IPS-18a (cell line): ENCODE measurements around the gene FNTB.

ENCODE experiments used
- H3K27ac ChIP-seq: one replicate; pipeline ENCODE4 v1.5.1; 2013; ENCODE audit warnings: low read length
- H3K27me3 ChIP-seq: one replicate; pipeline ENCODE4 v1.6.1; 2013; ENCODE audit warnings: mild to moderate bottlenecking, low read length; ENCODE audit not compliant: control insufficient read depth, insufficient read depth
- H3K36me3 ChIP-seq: one replicate; pipeline ENCODE4 v1.6.1; 2013; ENCODE audit warnings: low read depth, low read length; ENCODE audit not compliant: control insufficient read depth
- H3K4me1 ChIP-seq: one replicate; pipeline ENCODE4 v1.6.1; 2013; ENCODE audit warnings: low read depth, low read length; ENCODE audit not compliant: control insufficient read depth
- H3K4me3 ChIP-seq: one replicate; pipeline ENCODE4 v1.5.1; 2013; ENCODE audit warnings: low read length
- H3K9ac ChIP-seq: one replicate; pipeline ENCODE4 v1.6.1; 2013; ENCODE audit warnings: mild to moderate bottlenecking, low read length, moderate library complexity
- H3K9me3 ChIP-seq: one replicate; pipeline ENCODE4 v1.6.1; 2013; ENCODE audit warnings: low read depth, low read length; ENCODE audit not compliant: control insufficient read depth

The FNTB gene

DNA sequence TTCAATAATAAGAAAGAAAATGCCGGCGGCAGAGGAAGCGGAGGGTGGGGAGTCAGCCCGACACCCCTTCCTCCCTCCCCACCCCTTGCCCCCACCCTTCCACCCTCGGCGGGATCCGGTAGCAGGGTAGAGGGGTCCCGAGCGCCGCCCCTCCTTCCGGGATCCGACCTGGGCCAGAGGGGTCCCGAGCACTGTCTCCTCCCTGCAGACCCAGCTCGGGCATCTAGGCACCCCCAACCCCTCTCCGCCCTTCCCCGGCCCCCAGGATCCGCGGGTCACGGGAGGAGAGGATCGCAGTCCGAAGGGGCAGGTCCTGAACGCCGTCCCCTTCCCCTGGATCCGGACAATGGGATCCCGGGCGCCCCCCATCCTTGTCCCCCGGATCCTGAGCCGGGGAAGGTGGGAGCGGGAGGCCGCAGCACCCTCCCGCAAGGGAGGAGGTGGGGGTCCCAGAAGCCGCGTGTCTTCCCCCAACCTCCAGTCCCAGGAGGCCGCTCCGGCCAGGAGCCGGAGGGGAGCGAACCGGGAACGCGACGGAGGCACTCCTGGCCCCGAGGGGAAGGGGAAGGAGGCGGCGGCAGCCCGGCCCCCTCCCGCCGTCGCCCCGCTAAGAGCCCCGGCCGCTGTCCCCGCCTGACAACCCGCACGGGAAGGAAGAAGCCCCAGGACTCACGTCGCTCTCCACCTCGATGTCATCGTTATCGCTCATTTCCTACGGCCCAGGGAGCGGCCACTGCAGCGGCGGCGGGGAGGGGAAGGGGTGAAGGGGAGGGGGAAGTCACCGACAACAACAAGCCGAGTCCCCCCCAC is 115.1 kb downstream of the FNTB start:
- H3K4me3 ChIP-seq = peak overlapping the region; percentile 83
- peaks cover 16% of the 10 kb centered on the region for H3K4me1 ChIP-seq
- H3K9ac ChIP-seq = peak overlapping the region; percentile 61
- H3K27me3 ChIP-seq = peaks cover 8% of the 10 kb centered on the region
- no peaks in the 10 kb centered on the region for H3K9me3 ChIP-seq
- no peak overlapping the region for H3K27ac ChIP-seq
- H3K36me3 ChIP-seq = peaks cover 16% of the 10 kb centered on the region

DNA sequence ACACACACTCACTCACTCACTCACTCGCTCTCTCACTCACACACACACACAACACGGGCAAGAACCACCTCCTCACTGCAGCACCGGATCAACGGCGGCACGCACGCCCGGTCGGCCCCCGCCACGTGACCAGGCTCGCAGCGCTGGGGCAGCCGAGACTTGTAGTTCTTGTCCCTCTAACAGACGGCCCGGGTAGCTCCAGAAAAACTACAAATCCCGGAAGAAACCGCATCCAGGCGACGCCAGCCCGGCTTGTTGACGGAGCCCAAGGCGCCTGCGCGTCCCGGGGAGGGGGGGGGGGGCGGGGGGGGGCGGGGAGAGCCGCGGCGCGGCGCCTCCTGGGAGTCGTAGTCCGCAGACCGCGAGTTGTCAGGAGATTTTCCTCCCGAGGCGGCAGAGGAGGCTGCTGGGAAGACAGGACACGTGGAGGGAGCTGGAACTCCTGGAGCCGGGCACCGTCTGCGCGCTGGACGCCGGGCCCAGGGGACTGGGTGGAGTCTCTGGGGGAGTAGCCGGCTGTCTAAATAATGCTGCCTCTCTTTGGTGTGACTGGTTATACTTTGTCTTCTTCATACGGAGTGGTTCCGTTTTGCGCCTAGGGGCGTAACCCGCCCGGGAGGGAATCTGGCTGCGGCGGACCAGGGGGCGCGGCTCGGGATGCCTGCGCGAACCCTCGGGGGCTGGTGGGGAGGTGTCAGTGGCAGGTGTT is 115.9 kb downstream of the FNTB start, which contains the start of gene MAX:
Gene MAX (minus strand): TSS at position 77 of the 709 bp plus-strand sequence. CDS start 178 bp downstream, outside the sequence.
- no peak within 1 kb of the TSS for H3K27ac ChIP-seq
- H3K4me1 ChIP-seq = peaks cover 16% of the 10 kb centered on the region
- peaks cover 8% of the 10 kb centered on the region for H3K27me3 ChIP-seq
- H3K9ac ChIP-seq = peak within 1 kb of the TSS; percentile 61
- H3K4me3 ChIP-seq = peak within 1 kb of the TSS; percentile 94
- H3K9me3 ChIP-seq = no peaks in the 10 kb centered on the region
- H3K36me3 ChIP-seq = peaks cover 9% of the 10 kb centered on the region

DNA sequence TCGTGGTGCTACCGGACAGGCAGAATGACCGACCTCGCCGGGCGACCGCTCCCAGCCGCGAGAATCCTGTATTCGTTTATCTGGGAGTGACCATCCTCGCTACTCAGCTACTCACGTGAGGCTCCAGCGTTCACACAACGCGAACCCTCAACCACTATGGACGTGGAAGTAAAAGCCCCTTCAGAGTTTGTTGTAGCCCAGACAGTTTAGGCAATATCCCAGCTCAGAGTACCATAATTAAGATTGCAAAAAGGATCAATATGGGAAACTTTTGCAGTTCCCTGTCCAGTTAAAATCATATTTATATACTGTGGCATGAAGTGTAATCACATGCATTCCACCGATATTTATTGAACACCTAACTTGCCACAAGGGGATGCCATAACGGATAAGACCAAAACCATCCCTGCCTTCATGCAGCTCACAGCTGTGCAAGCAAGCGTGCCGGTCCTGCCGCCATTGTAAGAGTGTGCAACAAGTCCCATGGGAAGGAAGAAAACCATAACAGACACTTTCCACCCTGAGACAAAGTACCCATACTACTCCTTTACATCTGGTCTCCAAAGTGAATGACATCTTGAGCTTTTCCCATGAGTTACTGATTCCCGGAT is 116.6 kb downstream of the FNTB start:
- Histone ChIP-seq H3K36me3 (peaks cover 3% of the 10 kb centered on the region), H3K9ac (peak overlapping the region; percentile 61), H3K27me3 (peaks cover 8% of the 10 kb centered on the region), H3K4me3 (peak overlapping the region; percentile 94), H3K4me1 (peaks cover 16% of the 10 kb centered on the region), H3K27ac (no peak overlapping the region), H3K9me3 (no peaks in the 10 kb centered on the region)

DNA sequence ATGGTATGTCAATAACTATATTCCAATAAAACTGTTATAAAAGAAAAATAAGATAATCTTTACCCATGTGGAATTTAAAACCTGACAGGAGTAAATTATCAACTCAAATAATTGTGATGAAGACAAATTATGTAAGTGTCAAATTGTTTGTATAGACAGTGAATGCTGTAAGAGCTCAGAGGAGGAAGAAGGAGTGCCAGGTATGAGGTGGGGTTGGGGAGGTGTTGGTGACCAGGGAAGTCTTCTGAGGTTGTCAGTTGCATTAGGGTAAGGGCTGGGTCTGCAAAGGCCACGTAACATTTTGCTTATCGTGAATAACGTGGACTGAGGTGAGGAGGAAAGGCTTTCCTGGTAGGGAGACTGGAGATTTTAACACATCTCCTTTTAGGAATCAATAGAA is 118.1 kb downstream of the FNTB start:
- no peak overlapping the region for H3K4me3 ChIP-seq

DNA sequence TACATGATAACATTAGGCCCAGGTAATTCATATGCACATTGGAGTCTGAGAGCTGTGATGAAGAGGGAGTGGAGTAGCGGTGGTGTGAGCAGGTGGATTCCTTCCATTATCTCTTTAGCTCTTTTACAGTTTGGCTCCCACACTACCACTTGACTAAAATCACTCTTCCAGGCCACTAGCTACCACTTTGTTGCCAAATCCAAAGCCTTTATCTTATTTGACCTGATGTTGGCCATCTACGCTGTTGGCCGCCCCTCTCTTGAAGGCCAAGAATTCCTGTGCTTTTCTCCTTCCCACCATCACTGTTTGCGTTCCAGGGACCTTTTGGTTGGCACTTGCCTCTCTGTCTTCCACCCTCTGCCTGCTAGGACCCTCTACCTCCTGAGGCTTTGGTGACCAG is 119.6 kb downstream of the FNTB start:
- Histone ChIP-seq H3K4me1 (peaks cover 7% of the 10 kb centered on the region), H3K36me3 (no peaks in the 10 kb centered on the region), H3K9ac (no peak overlapping the region), H3K9me3 (no peaks in the 10 kb centered on the region), H3K27me3 (peaks cover 8% of the 10 kb centered on the region), H3K27ac (no peak overlapping the region), H3K4me3 (no peak overlapping the region)

More for the DNA sequence above, 118.1 kb downstream of the FNTB start:
- peaks cover 8% of the 10 kb centered on the region for H3K27me3 ChIP-seq
- H3K36me3 ChIP-seq = peaks cover 3% of the 10 kb centered on the region
- no peak overlapping the region for H3K9ac ChIP-seq
- H3K4me1 ChIP-seq = peaks cover 16% of the 10 kb centered on the region
- H3K27ac ChIP-seq = no peak overlapping the region
- no peaks in the 10 kb centered on the region for H3K9me3 ChIP-seq

DNA sequence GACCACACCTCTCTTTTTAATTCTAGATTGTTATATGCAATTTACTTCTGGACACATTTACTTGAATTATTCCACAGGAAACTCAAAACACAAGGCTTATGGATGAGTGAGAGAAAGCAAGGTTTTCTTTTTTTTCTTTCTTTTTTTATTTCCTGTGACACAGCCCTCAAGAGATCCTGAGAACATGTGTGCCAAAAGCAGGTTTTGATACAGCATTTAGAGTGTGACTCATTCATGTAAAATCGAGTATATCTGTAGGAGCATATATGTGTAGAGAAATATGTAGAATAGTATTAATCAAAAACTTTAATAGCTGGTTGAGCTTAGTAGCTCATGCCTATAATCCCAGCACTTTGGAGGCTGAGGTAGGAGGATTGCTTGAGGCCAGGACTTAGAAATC is 120.0 kb downstream of the FNTB start:
- Histone ChIP-seq H3K27ac (no peak overlapping the region), H3K27me3 (peaks cover 8% of the 10 kb centered on the region), H3K9ac (no peak overlapping the region), H3K4me1 (peaks cover 7% of the 10 kb centered on the region), H3K4me3 (no peak overlapping the region), H3K36me3 (no peaks in the 10 kb centered on the region), H3K9me3 (no peaks in the 10 kb centered on the region)

DNA sequence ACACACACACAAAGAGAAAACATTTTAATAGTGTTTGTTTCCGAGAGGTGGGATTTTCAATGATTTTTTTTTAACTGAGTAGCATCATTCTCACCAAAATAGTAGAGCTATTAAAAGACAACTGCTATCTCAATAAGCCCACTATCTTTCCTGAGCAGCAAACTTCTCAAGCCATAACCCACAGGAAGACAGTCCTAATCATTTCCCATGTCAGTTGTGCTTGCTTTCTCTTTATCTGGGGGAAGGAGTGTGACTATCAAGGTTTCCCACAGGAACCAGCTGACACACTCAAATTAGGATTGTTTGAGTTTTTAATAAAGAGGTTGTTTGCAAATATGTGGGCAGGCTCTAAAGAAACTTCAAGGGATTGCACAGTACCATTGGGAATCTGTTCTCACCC is 120.5 kb downstream of the FNTB start:
- H3K9ac ChIP-seq = no peak overlapping the region
- H3K36me3 ChIP-seq = no peaks in the 10 kb centered on the region
- no peak overlapping the region for H3K27ac ChIP-seq
- H3K27me3 ChIP-seq = peaks cover 8% of the 10 kb centered on the region
- no peak overlapping the region for H3K4me3 ChIP-seq
- peaks cover 7% of the 10 kb centered on the region for H3K4me1 ChIP-seq
- no peaks in the 10 kb centered on the region for H3K9me3 ChIP-seq

DNA sequence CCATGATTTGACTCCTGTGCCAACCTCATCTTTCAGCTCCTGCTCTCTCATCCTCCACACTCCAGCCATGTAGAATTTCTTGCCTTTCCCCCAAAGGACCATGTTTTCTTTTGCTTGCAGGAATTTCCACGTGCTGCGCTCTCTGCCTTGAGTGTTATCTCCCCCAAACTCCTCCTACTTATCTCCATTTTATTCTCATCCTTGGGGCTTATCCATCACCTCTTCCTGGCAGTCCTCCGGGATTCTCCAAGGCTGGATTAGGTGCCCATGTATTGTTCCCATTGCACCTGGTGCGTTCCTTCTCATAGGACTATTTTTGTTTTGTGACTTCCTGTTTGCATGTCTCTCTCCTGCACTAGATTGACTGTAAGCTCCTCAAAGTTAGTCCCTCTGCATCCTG is 122.7 kb downstream of the FNTB start:
- Histone ChIP-seq H3K9ac (no peak overlapping the region), H3K27me3 (no peaks in the 10 kb centered on the region), H3K4me1 (no peaks in the 10 kb centered on the region), H3K9me3 (no peaks in the 10 kb centered on the region), H3K27ac (no peak overlapping the region), H3K36me3 (no peaks in the 10 kb centered on the region), H3K4me3 (no peak overlapping the region)

DNA sequence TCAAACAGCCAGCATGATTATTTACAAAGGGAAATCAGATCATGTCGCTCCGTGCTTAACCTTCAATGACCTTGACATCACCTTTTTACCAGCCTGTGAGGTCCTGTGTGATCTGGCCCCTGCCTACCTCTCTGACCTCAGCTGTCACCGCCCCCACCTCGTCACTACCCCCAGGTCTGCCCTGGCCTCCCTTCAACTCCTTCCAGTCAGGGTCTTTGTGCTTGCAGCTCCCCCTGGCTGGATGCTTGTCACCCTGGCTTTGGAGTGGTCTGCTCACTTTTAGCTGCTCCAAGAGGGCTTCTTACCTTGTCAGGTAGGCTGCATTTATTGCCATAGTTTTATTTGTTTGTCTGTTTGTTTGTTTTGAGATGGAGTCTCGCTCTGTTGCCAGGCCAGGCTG is 123.8 kb downstream of the FNTB start:
- Histone ChIP-seq H3K27ac (no peak overlapping the region), H3K9ac (no peak overlapping the region), H3K9me3 (no peaks in the 10 kb centered on the region), H3K4me1 (no peaks in the 10 kb centered on the region), H3K4me3 (no peak overlapping the region), H3K36me3 (no peaks in the 10 kb centered on the region), H3K27me3 (no peaks in the 10 kb centered on the region)
